SU-DHL-6 (cell line): ENCODE results near the gene DAZL.

Experiments
- H2AFZ ChIP-seq: fragments of 200-600 bp; sonication (generic); 2 replicates; pipeline ENCODE4 v1.6.1; 2014; ENCODE audit warnings: low read depth, mild to moderate bottlenecking, moderate library complexity, mixed read lengths, antibody characterized with exemption, low read length; ENCODE audit not compliant: severe bottlenecking
- H3F3A ChIP-seq: fragments of 200-600 bp; shearing (Covaris generic); 2 replicates; pipeline ENCODE4 v1.6.0; 2016; ENCODE audit warnings: antibody characterized with exemption, mild to moderate bottlenecking; ENCODE audit not compliant: insufficient read depth
- H3K27ac ChIP-seq: fragments of 200-600 bp; sonication (generic); 2 replicates; pipeline ENCODE4 v1.5.1; 2016; ENCODE audit warnings: low read depth, mild to moderate bottlenecking, low read length, moderate library complexity, mixed read lengths
- H3K27me3 ChIP-seq: fragments of 200-600 bp; sonication (generic), shearing (Covaris generic); 2 replicates; pipeline ENCODE4 v1.6.0; 2014; ENCODE audit warnings: mild to moderate bottlenecking, low read length
- H3K36me3 ChIP-seq: fragments of 200-600 bp; sonication (generic); 2 replicates; pipeline ENCODE4 v1.6.1; 2014; ENCODE audit warnings: mild to moderate bottlenecking, low read length, mixed read lengths
- H3K4me2 ChIP-seq: fragments of 300-600, 200-600 bp; shearing (Covaris generic), sonication (generic); 2 replicates; pipeline ENCODE4 v1.6.0; 2014; ENCODE audit warnings: low read length, low read depth, mild to moderate bottlenecking; ENCODE audit not compliant: poor library complexity, severe bottlenecking
- H3K4me3 ChIP-seq: fragments of 200-600 bp; sonication (generic); 2 replicates; pipeline ENCODE4 v1.5.1; 2014; ENCODE audit warnings: antibody characterized with exemption, low read length, mild to moderate bottlenecking, mixed read lengths; ENCODE audit not compliant: insufficient read depth, poor library complexity, severe bottlenecking
- H3K79me2 ChIP-seq: fragments of 200-600 bp; sonication (generic); 2 replicates; pipeline ENCODE4 v1.6.1; 2014; ENCODE audit warnings: mild to moderate bottlenecking, low read length, moderate library complexity; ENCODE audit not compliant: insufficient read depth
- H3K9ac ChIP-seq: fragments of 200-600 bp; sonication (generic); 2 replicates; pipeline ENCODE4 v1.7.0; 2014; ENCODE audit warnings: mild to moderate bottlenecking, low read length
- H3K9me2 ChIP-seq: fragments of 200-600 bp; sonication (generic); replicated peaks from 2 replicates; pipeline ENCODE4 v1.6.1; 2014; ENCODE audit warnings: low read length; ENCODE audit not compliant: insufficient read depth
- H3K9me3 ChIP-seq: fragments of 200-600 bp; sonication (generic); 2 replicates; pipeline ENCODE4 v1.6.1; 2014; ENCODE audit warnings: low read length, mixed read lengths; ENCODE audit not compliant: insufficient read depth
- H4K20me1 ChIP-seq: fragments of 200-600 bp; sonication (generic); 2 replicates; pipeline ENCODE4 v1.6.1; 2014; ENCODE audit warnings: low read depth, mild to moderate bottlenecking, antibody characterized with exemption, low read length, moderate library complexity, mixed read lengths
- CTCF ChIP-seq: fragments of 200-600 bp; sonication (generic); IDR thresholded peaks from one replicate; pipeline ENCODE4 v1.5.1; 2017; ENCODE audit warnings: antibody characterized with exemption, mild to moderate bottlenecking, low read length, moderate library complexity; ENCODE audit not compliant: insufficient read depth, poor library complexity, severe bottlenecking
- EZH2phosphoT487 ChIP-seq: fragments of 200-600 bp; sonication (generic), shearing (Covaris generic); conservative IDR thresholded peaks from 2 replicates; pipeline ENCODE4 v1.6.1; 2018; ENCODE audit warnings: mild to moderate bottlenecking, antibody characterized with exemption, low read length, moderate library complexity, mixed read lengths

The DAZL gene

GRCh38 chr3:16609927-16610580, 4.8 kb upstream of the DAZL start:
- Histone ChIP-seq H3K27me3 (no peaks in the 10 kb centered on the region), H3K4me2 (no peak overlapping the region), H2AFZ (no peak overlapping the region), H3K27ac (no peak overlapping the region), H3F3A (no peaks in the 10 kb centered on the region), H3K9me2 (no peaks in the 10 kb centered on the region), H3K79me2 (no peaks in the 10 kb centered on the region), H4K20me1 (no peaks in the 10 kb centered on the region), H3K36me3 (no peaks in the 10 kb centered on the region), H3K4me3 (no peak overlapping the region), H3K9me3 (no peaks in the 10 kb centered on the region), H3K9ac (no peak overlapping the region)
- no peak for TF ChIP-seq EZH2phosphoT487

GRCh38 chr3:16608816-16609215, 3.6 kb upstream of the DAZL start:
- Histone ChIP-seq H3K4me2 (no peak overlapping the region), H3K79me2 (no peaks in the 10 kb centered on the region), H3F3A (no peaks in the 10 kb centered on the region), H3K27ac (no peak overlapping the region), H3K4me3 (no peak overlapping the region), H3K9me2 (no peaks in the 10 kb centered on the region), H3K27me3 (no peaks in the 10 kb centered on the region), H3K9me3 (no peaks in the 10 kb centered on the region), H2AFZ (no peak overlapping the region), H4K20me1 (no peaks in the 10 kb centered on the region), H3K9ac (no peak overlapping the region), H3K36me3 (no peaks in the 10 kb centered on the region)
- TF ChIP-seq EZH2phosphoT487 (no peak), CTCF (no peak)

- Histone ChIP-seq H3K27me3 (no peaks in the 10 kb centered on the region), H3K9ac (no peak overlapping the region), H3K27ac (no peak overlapping the region), H3K79me2 (no peaks in the 10 kb centered on the region), H2AFZ (no peak overlapping the region), H3K9me3 (no peaks in the 10 kb centered on the region), H3K4me2 (no peak overlapping the region), H3F3A (no peaks in the 10 kb centered on the region), H3K4me3 (no peak overlapping the region), H3K36me3 (no peaks in the 10 kb centered on the region), H4K20me1 (no peaks in the 10 kb centered on the region), H3K9me2 (no peaks in the 10 kb centered on the region)
- no peak for TF ChIP-seq CTCF
- TF ChIP-seq EZH2phosphoT487: no peak
Measured at GRCh38 chr3:16607718-16608117, 2.5 kb upstream of the DAZL start.

- Histone ChIP-seq H3K9ac (no peak overlapping the region), H3K9me2 (no peaks in the 10 kb centered on the region), H3K4me2 (no peak overlapping the region), H3K79me2 (no peaks in the 10 kb centered on the region), H3K9me3 (no peaks in the 10 kb centered on the region), H3K36me3 (no peaks in the 10 kb centered on the region), H3K27me3 (no peaks in the 10 kb centered on the region), H3K27ac (no peak overlapping the region), H4K20me1 (no peaks in the 10 kb centered on the region), H3F3A (no peaks in the 10 kb centered on the region), H2AFZ (no peak overlapping the region), H3K4me3 (no peak overlapping the region)
- TF ChIP-seq EZH2phosphoT487: no peak
Measured at GRCh38 chr3:16606398-16606797, 1.2 kb upstream of the DAZL start.
